Ishikawa (cell line): Measurements from ENCODE around the gene HDLBP.
A peak's percentile ranks its signal among the peaks of the same experiment; 100 is the strongest.

ENCODE experiments used
- CEBPB ChIP-seq: IDR thresholded peaks from 2 replicates; pipeline ENCODE4 v1.6.1; 2012
- CREB1 ChIP-seq: IDR thresholded peaks from 2 replicates; pipeline ENCODE4 v1.6.1; 2012; ENCODE audit warnings: low read depth
- EGR1 ChIP-seq: IDR thresholded peaks from 2 replicates; pipeline ENCODE4 v1.6.1; 2012
- EP300 ChIP-seq: IDR thresholded peaks from 2 replicates; pipeline ENCODE4 v1.6.1; 2012; ENCODE audit warnings: borderline replicate concordance
- FOXM1 ChIP-seq: IDR thresholded peaks from 2 replicates; pipeline ENCODE4 v1.6.1; 2012; ENCODE audit warnings: low read depth, borderline replicate concordance
- MAX ChIP-seq: IDR thresholded peaks from 2 replicates; pipeline ENCODE4 v1.6.1; 2012
- NFIC ChIP-seq: IDR thresholded peaks from 2 replicates; pipeline ENCODE4 v1.6.1; 2012
- RAD21 ChIP-seq: IDR thresholded peaks from 2 replicates; pipeline ENCODE4 v1.6.1; 2012; ENCODE audit warnings: low read depth
- REST ChIP-seq: IDR thresholded peaks from 2 replicates; pipeline ENCODE4 v1.6.1; 2012; ENCODE audit warnings: low read depth, mild to moderate bottlenecking
- TAF1 ChIP-seq: IDR thresholded peaks from 2 replicates; pipeline ENCODE4 v1.6.1; 2012; ENCODE audit warnings: low read depth, mild to moderate bottlenecking
- TCF12 ChIP-seq: IDR thresholded peaks from 2 replicates; pipeline ENCODE4 v1.6.1; 2012; ENCODE audit warnings: low read depth
- TEAD4 ChIP-seq: IDR thresholded peaks from 2 replicates; pipeline ENCODE4 v1.6.1; 2012
- USF1 ChIP-seq: IDR thresholded peaks from 2 replicates; pipeline ENCODE4 v1.6.1; 2012
- YY1 ChIP-seq: IDR thresholded peaks from 2 replicates; pipeline ENCODE4 v1.6.1; 2012; ENCODE audit warnings: low read depth
- ZBTB7A ChIP-seq: IDR thresholded peaks from 2 replicates; pipeline ENCODE4 v1.6.1; 2012; ENCODE audit warnings: low read depth

The HDLBP gene

GRCh38 chr2:241211276-241211675 lies 104.2 kb downstream of the HDLBP start:
- TF ChIP-seq YY1 (no peak), RAD21 (peak; percentile 13; the same call in 1 of the 2 replicates)

GRCh38 chr2:241209271-241209670 lies 106.2 kb downstream of the HDLBP start:
- TF ChIP-seq TEAD4 (no peak), RAD21 (no peak), ZBTB7A (no peak), EP300 (no peak), CEBPB (no peak)

- TF ChIP-seq RAD21 (no peak), ZBTB7A (no peak), CREB1 (no peak), EP300 (no peak), EGR1 (no peak), TEAD4 (no peak), CEBPB (no peak), TCF12 (no peak), FOXM1 (no peak), MAX (no peak), TAF1 (no peak), YY1 (no peak), NFIC (no peak), REST (no peak), USF1 (no peak)
These were observed 107.4 kb downstream of the HDLBP start for GRCh38 chr2:241208058-241208457.

GRCh38 chr2:241207641-241208040 lies 107.8 kb downstream of the HDLBP start:
- no peak for TF ChIP-seq YY1
- TF ChIP-seq RAD21, result no peak
- TF ChIP-seq ZBTB7A, result no peak
- TF ChIP-seq TCF12, result no peak
- no peak for TF ChIP-seq TAF1
- no peak for TF ChIP-seq EP300
- no peak for TF ChIP-seq MAX
- TF ChIP-seq CEBPB, result no peak
- no peak for TF ChIP-seq FOXM1

GRCh38 chr2:241207151-241207550 lies 108.3 kb downstream of the HDLBP start:
- no peak for TF ChIP-seq EGR1
- no peak for TF ChIP-seq ZBTB7A
- no peak for TF ChIP-seq RAD21

GRCh38 chr2:241205086-241205485 lies 110.4 kb downstream of the HDLBP start:
- TF ChIP-seq YY1 (no peak), EGR1 (no peak), USF1 (no peak), FOXM1 (no peak), CEBPB (no peak), RAD21 (no peak), NFIC (no peak), CREB1 (no peak)

- no peak for TF ChIP-seq USF1
- TF ChIP-seq TAF1, result no peak
- no peak for TF ChIP-seq REST
- TF ChIP-seq TEAD4, result no peak
- TF ChIP-seq ZBTB7A, result no peak
- no peak for TF ChIP-seq TCF12
- no peak for TF ChIP-seq EGR1
- TF ChIP-seq MAX, result no peak
- no peak for TF ChIP-seq CREB1
- no peak for TF ChIP-seq NFIC
- TF ChIP-seq YY1, result no peak
- TF ChIP-seq FOXM1, result no peak
- no peak for TF ChIP-seq CEBPB
- TF ChIP-seq RAD21, result no peak
- TF ChIP-seq EP300, result no peak
These were observed 111.0 kb downstream of the HDLBP start for GRCh38 chr2:241204490-241204889.
